GM21529 (cell line): ENCODE measurements around the gene CDH12.
"Not testable (repeated sequence)": the region's sequence is repeated elsewhere in the genome, so short reads cannot be mapped to it uniquely, and the experiment has no call there.

ENCODE experiments used
- ATAC-seq: cut with Tn5 transposase; IDR thresholded peaks from one replicate; pipeline ENCODE4 v1.9.1; 2021; ENCODE audit not compliant: unreplicated experiment

CDH12 gene

GRCh38 chr5:22662391-22662790 is 190.8 kb downstream of the CDH12 start:
- ATAC-seq: no peak

- ATAC-seq: no peak
Measured at GRCh38 chr5:22651355-22651754, 201.8 kb downstream of the CDH12 start.

GRCh38 chr5:22650511-22650910 is 202.6 kb downstream of the CDH12 start:
- ATAC-seq: no peak

- no peak for ATAC-seq
Measured at GRCh38 chr5:22649074-22649473, 204.1 kb downstream of the CDH12 start.

GRCh38 chr5:22644859-22645258 is 208.3 kb downstream of the CDH12 start:
- no peak for ATAC-seq

- no peak for ATAC-seq
Measured at GRCh38 chr5:22643356-22643755, 209.8 kb downstream of the CDH12 start.

- ATAC-seq: no peak
Measured at GRCh38 chr5:22631683-22632082, 221.5 kb downstream of the CDH12 start.

GRCh38 chr5:22627029-22627428 is 226.1 kb downstream of the CDH12 start:
- no peak for ATAC-seq

GRCh38 chr5:22625451-22625850 is 227.7 kb downstream of the CDH12 start:
- ATAC-seq: no peak

GRCh38 chr5:22621084-22621483 is 232.1 kb downstream of the CDH12 start:
- no peak for ATAC-seq

GRCh38 chr5:22615964-22616363 is 237.2 kb downstream of the CDH12 start:
- ATAC-seq: no peak

- no peak for ATAC-seq
Measured at GRCh38 chr5:22614486-22615094, 238.6 kb downstream of the CDH12 start.

- ATAC-seq: no peak
Measured at GRCh38 chr5:22612928-22613327, 240.2 kb downstream of the CDH12 start.

GRCh38 chr5:22611327-22611726 is 241.8 kb downstream of the CDH12 start:
- ATAC-seq: no peak

GRCh38 chr5:22607498-22607897 is 245.6 kb downstream of the CDH12 start:
- ATAC-seq: not testable (repeated sequence)

- ATAC-seq: no peak
Measured at GRCh38 chr5:22605473-22605872, 247.7 kb downstream of the CDH12 start.

- no peak for ATAC-seq
Measured at GRCh38 chr5:22604711-22605110, 248.4 kb downstream of the CDH12 start.

GRCh38 chr5:22598796-22599195 is 254.3 kb downstream of the CDH12 start:
- ATAC-seq: no peak

GRCh38 chr5:22596404-22596970 is 256.7 kb downstream of the CDH12 start:
- ATAC-seq: no peak

- no peak for ATAC-seq
Measured at GRCh38 chr5:22594491-22594890, 258.7 kb downstream of the CDH12 start.

GRCh38 chr5:22593592-22593991 is 259.6 kb downstream of the CDH12 start:
- peak; percentile 68 for ATAC-seq

GRCh38 chr5:22591461-22591860 is 261.7 kb downstream of the CDH12 start:
- ATAC-seq: no peak

GRCh38 chr5:22590677-22591268 is 262.4 kb downstream of the CDH12 start:
- no peak for ATAC-seq
